Endothelial cell of umbilical vein (primary cell): ENCODE measurements around the gene TAS1R2. TPM values are rescaled to one million over a fixed set of nuclear protein-coding genes. Genes with fewer than 3 reads are reported as not detected.

Experiments used
- BruUV-seq: library from RNA; stranded (reverse); fragments of 400-500 nt; replicated peaks from 2 replicates; lab custom pipeline; 2021; lab: Mats Ljungman, UMichigan
- CTCF ChIA-PET: fragments of 300-600, 350-600 bp; sonication (Branson Sonifier 250); formaldehyde crosslinking; loops from one replicate; lab custom pipeline; 2021; ENCODE audit warnings: antibody characterized with exemption, inconsistent platforms; lab: Charles Lee
- POLR2A ChIA-PET: fragments of 300-600, 350-600 bp; sonication (Branson Sonifier 250); formaldehyde crosslinking; loops from one replicate; lab custom pipeline; 2021; ENCODE audit warnings: antibody characterized with exemption, inconsistent platforms; lab: Charles Lee
- DNase-seq: peaks from one replicate; pipeline ENCODE4 v3.0.0-alpha.2; 2011; ENCODE audit warnings: low read depth, low spot score
- FAIRE-seq: peaks from 2 replicates; lab custom pipeline; 2011; peaks lifted over from hg19 to GRCh38; lab: Jason Lieb, UNC
- H2AFZ ChIP-seq: 2 replicates; pipeline ENCODE4 v1.6.0; 2012; ENCODE audit warnings: low read depth, low read length, control low read depth, inconsistent platforms
- H3K27ac ChIP-seq: 2 replicates; pipeline ENCODE4 v1.5.1; 2011; ENCODE audit warnings: low read depth, mild to moderate bottlenecking, control low read depth, low read length, moderate library complexity; ENCODE audit not compliant: insufficient read depth
- H3K27me3 ChIP-seq, 2 experiments: 2 replicates each; pipeline versions ENCODE4 v1.6.0 to v1.6.1; 2011; ENCODE audit warnings: low read length in 2 of 2, mixed read lengths in 1 of 2; ENCODE audit not compliant: control insufficient read depth in 2 of 2, insufficient read depth in 2 of 2
- H3K36me3 ChIP-seq, 2 experiments: 2 replicates in 1 of 2; 3 replicates in 1 of 2; pipeline ENCODE4 v1.5.1; 2011; ENCODE audit warnings: low read length in 2 of 2, mild to moderate bottlenecking in 1 of 2, moderate library complexity in 1 of 2; ENCODE audit not compliant: control insufficient read depth in 2 of 2, insufficient read depth in 2 of 2; ENCODE audit errors: extremely low read depth in 1 of 2
- H3K4me1 ChIP-seq: 3 replicates; pipeline ENCODE4 v1.5.1; 2011; ENCODE audit warnings: mild to moderate bottlenecking, low read length; ENCODE audit not compliant: control insufficient read depth, insufficient read depth; ENCODE audit errors: extremely low read depth
- H3K4me2 ChIP-seq: 2 replicates; pipeline ENCODE4 v1.6.1; 2011; ENCODE audit warnings: low read length, control low read depth, mixed read lengths; ENCODE audit not compliant: insufficient read depth
- H3K4me3 ChIP-seq, 3 experiments: fragments of 200-600 bp in 1 of 3; sonication (generic), shearing (Covaris generic) in 1 of 3; replicated peaks in 1 of 3; 2 replicates each; pipeline ENCODE4 v1.5.1; 2011 to 2016; ENCODE audit warnings: control low read depth in 3 of 3, low read length in 3 of 3, mild to moderate bottlenecking in 2 of 3, inconsistent platforms in 1 of 3, low read depth in 1 of 3, moderate library complexity in 1 of 3; ENCODE audit not compliant: insufficient read depth in 1 of 3
- H3K79me2 ChIP-seq: 2 replicates; pipeline ENCODE4 v1.6.0; 2012; ENCODE audit warnings: low read length, inconsistent platforms; ENCODE audit not compliant: control insufficient read depth, insufficient read depth
- H3K9ac ChIP-seq: replicated peaks from 2 replicates; pipeline ENCODE3; 2011; ENCODE audit warnings: low read length, control low read depth; ENCODE audit not compliant: insufficient read depth; ENCODE audit errors: extremely low read depth
- H3K9me1 ChIP-seq: replicated peaks from 3 replicates; pipeline ENCODE4 v1.6.0; 2011; ENCODE audit warnings: mild to moderate bottlenecking, low read length; ENCODE audit not compliant: control insufficient read depth, insufficient read depth; ENCODE audit errors: extremely low read depth
- H3K9me3 ChIP-seq: replicated peaks from 2 replicates; pipeline ENCODE4 v1.5.1; 2012; ENCODE audit warnings: low read length, inconsistent platforms; ENCODE audit not compliant: control insufficient read depth, insufficient read depth
- H4K20me1 ChIP-seq: replicated peaks from 2 replicates; pipeline ENCODE3; 2011; ENCODE audit warnings: mild to moderate bottlenecking, low read length; ENCODE audit not compliant: control insufficient read depth, insufficient read depth; ENCODE audit errors: extremely low read depth
- EZH2 ChIP-seq: IDR thresholded peaks from 2 replicates; pipeline ENCODE4 v1.6.1; 2012; ENCODE audit warnings: borderline replicate concordance, low read depth, mild to moderate bottlenecking, moderate library complexity, low read length, inconsistent platforms; ENCODE audit not compliant: severe bottlenecking
- FOS ChIP-seq: IDR thresholded peaks from 2 replicates; pipeline ENCODE4 v1.6.1; 2011; ENCODE audit warnings: mild to moderate bottlenecking, low read length, moderate library complexity, borderline replicate concordance; ENCODE audit not compliant: insufficient read depth
- GATA2 ChIP-seq: IDR thresholded peaks from 2 replicates; pipeline ENCODE4 v1.7.0; 2011; ENCODE audit warnings: low read depth, mild to moderate bottlenecking, moderate library complexity, mixed read lengths, low read length; ENCODE audit not compliant: insufficient read length, insufficient read depth
- JUN ChIP-seq: IDR thresholded peaks from 2 replicates; pipeline ENCODE4 v1.6.1; 2011; ENCODE audit warnings: borderline replicate concordance, low read depth; ENCODE audit not compliant: insufficient read length, insufficient read depth
- MYC ChIP-seq: IDR thresholded peaks from one replicate; pipeline ENCODE4 v1.6.1; 2011; ENCODE audit warnings: mild to moderate bottlenecking, low read depth, low read length
- POLR2A ChIP-seq: IDR thresholded peaks from 2 replicates; pipeline ENCODE4 v1.6.1; 2012; ENCODE audit warnings: low read depth, mild to moderate bottlenecking, control low read depth, low read length
- POLR2AphosphoS5 ChIP-seq: IDR thresholded peaks from 2 replicates; pipeline ENCODE4 v1.6.1; 2012; ENCODE audit warnings: low read depth, mild to moderate bottlenecking, control low read depth, low read length, moderate library complexity; ENCODE audit not compliant: insufficient read depth
- dilution Hi-C: fragments of 300-500 bp; cut with MboI; formaldehyde crosslinking; loops from one replicate; pipeline ENCODE4 v1.15.0; 2019; ENCODE audit warnings: low sequenced_read_pairs; ENCODE audit not compliant: extremely low pct_ligation_motif_present
- intact Hi-C: fragments of 100-400 bp; cut with micrococcal nuclease; formaldehyde crosslinking; loops from one replicate; pipeline ENCODE4 v1.10.0; 2022
- polyA plus RNA-seq, 4 experiments: library from polyadenylated mRNA; depleted of rRNA in 3 of 4; stranded (reverse) in 3 of 4; unstranded in 1 of 4; fragments of >200 nt; gene quantifications; 2 replicates each; pipeline versions ENCODE4 v1.2.1 to v1.2.3, GENCODE V29; 2011 to 2012; ENCODE audit warnings: missing spikeins in 1 of 4
- total RNA-seq: library from RNA; stranded (reverse); gene quantifications from 2 replicates; pipeline ENCODE4 v1.2.3, GENCODE V29; 2021
- TF ChIP-seq, protein P1 (sequence below): IDR thresholded peaks from 2 replicates; pipeline ENCODE4 v1.6.1; 2011; ENCODE audit not compliant: insufficient read depth, insufficient read length
- TF ChIP-seq, protein P2 (sequence below), 2 donors: IDR thresholded peaks; 1 replicate in 1 of 2; 2 replicates in 1 of 2; pipeline ENCODE4 v1.5.1; 2011; ENCODE audit warnings: low read length in 2 of 2, mild to moderate bottlenecking in 2 of 2, moderate library complexity in 2 of 2, control low read depth in 1 of 2, inconsistent platforms in 1 of 2, low read depth in 1 of 2; ENCODE audit not compliant: insufficient read depth in 1 of 2; ENCODE audit errors: extremely low read depth in 1 of 2

Gene TAS1R2
- total and polyA plus RNA-seq, 2 donors (not counting 3 experiments of a cell fraction or from before 2014, with no cell fraction given): not detected

DNA sequence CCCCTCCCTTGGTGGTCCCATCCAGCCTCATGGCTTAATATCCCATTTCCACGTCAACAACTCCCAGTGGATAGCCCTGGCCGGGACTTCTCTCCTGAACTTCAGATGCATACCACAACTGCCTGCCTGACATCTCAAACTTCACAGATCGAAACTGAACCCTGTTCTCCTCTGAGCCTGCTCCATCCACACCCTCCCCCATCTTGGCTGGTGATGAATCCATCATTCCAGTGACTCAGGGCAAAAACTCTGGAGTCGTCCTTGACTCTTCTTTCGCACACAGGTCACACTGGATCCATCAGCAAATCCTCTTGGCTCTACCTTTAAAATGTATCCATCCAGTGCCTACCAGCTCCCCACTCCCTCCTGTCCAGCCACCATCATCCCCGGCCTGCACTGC lies 3.9 kb downstream of the TAS1R2 start:
- intact Hi-C loops (no loop called here), dilution Hi-C loops (no loop called here)
- H3K4me3 ChIP-seq: no peak overlapping the region
- BruUV-seq: no TSS peak
- H3K4me2 ChIP-seq: no peak overlapping the region
- H3K27ac ChIP-seq: no peak overlapping the region
- H3K4me1 ChIP-seq: no peaks in the 10 kb centered on the region
- CTCF ChIA-PET: no interaction called here
- no peak overlapping the region for H2AFZ ChIP-seq
- FAIRE-seq (no peak), DNase-seq (no peak)
- POLR2A ChIA-PET: no interaction called here
- H3K36me3 ChIP-seq: no peaks in the 10 kb centered on the region
- H3K9me1 ChIP-seq: no peaks in the 10 kb centered on the region
- no peak for TF ChIP-seq JUN
- TF ChIP-seq POLR2A: no peak
- no peak for TF ChIP-seq FOS
- no peak for TF ChIP-seq EZH2
- TF ChIP-seq, protein P1, sequence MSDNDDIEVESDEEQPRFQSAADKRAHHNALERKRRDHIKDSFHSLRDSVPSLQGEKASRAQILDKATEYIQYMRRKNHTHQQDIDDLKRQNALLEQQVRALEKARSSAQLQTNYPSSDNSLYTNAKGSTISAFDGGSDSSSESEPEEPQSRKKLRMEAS: no peak
- TF ChIP-seq, protein P2, sequence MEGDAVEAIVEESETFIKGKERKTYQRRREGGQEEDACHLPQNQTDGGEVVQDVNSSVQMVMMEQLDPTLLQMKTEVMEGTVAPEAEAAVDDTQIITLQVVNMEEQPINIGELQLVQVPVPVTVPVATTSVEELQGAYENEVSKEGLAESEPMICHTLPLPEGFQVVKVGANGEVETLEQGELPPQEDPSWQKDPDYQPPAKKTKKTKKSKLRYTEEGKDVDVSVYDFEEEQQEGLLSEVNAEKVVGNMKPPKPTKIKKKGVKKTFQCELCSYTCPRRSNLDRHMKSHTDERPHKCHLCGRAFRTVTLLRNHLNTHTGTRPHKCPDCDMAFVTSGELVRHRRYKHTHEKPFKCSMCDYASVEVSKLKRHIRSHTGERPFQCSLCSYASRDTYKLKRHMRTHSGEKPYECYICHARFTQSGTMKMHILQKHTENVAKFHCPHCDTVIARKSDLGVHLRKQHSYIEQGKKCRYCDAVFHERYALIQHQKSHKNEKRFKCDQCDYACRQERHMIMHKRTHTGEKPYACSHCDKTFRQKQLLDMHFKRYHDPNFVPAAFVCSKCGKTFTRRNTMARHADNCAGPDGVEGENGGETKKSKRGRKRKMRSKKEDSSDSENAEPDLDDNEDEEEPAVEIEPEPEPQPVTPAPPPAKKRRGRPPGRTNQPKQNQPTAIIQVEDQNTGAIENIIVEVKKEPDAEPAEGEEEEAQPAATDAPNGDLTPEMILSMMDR (IDR thresholded peaks at IDR 0.05; ENCODE audit: extremely low read depth in 1 of 2, insufficient read depth in 1 of 2, low read depth in 1 of 2, low read length in 2 of 2): no peak
- no peak for TF ChIP-seq GATA2
- no peak for TF ChIP-seq POLR2AphosphoS5
- no peak for TF ChIP-seq MYC
- no peaks in the 10 kb centered on the region for H4K20me1 ChIP-seq
- H3K79me2 ChIP-seq: no peaks in the 10 kb centered on the region
- H3K9ac ChIP-seq: no peak overlapping the region
- H3K27me3 ChIP-seq: no peaks in the 10 kb centered on the region
- H3K9me3 ChIP-seq: no peaks in the 10 kb centered on the region
